Measurements from ENCODE around the gene ZNF579.
"Not testable (repeated sequence)": the region's sequence is repeated elsewhere in the genome, so short reads cannot be mapped to it uniquely, and the experiment has no call there.

Gene ZNF579

GRCh38 chr19:55536951-55537740, 43.5 kb downstream of the ZNF579 start, which contains the start of gene SBK2:
Gene SBK2, minus strand, starts transcription at chr19:55537133. Its CDS starts 839 bp downstream, at chr19:55536294.
- no peak for DNase-seq

GRCh38 chr19:55536366-55536765, 44.3 kb downstream of the ZNF579 start:
- no peak for DNase-seq

- no peak for DNase-seq
Measured at GRCh38 chr19:55535965-55536350, 44.7 kb downstream of the ZNF579 start.

- no peak for DNase-seq
Measured at GRCh38 chr19:55535173-55535964, 45.3 kb downstream of the ZNF579 start.

DNA sequence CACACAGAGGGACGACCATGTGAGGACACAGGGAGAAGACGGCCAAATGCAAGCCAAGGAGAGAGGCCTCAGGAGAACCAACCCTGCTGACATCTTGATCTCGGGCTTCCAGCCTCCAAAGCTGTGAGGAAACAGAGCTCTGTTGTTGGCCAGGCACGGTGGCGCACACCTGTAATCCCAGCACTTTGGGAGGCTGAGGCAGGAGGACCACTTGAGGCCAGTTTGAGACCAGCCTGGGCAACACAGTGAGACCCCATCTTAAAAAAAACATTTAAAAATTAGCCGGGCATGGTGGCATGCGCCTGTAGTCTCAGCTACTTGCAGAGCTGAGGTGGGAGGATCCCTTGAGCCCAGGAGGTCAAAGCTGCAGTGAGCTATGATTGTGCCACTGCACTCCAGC, 46.4 kb downstream of the ZNF579 start:
- not testable (repeated sequence) for DNase-seq

- DNase-seq = no peak
Measured at GRCh38 chr19:55530996-55531395, 49.7 kb downstream of the ZNF579 start.

GRCh38 chr19:55529636-55530234, 50.9 kb downstream of the ZNF579 start:
- DNase-seq = no peak

- DNase-seq = no peak
Measured at GRCh38 chr19:55528030-55528803, 52.4 kb downstream of the ZNF579 start.

DNA sequence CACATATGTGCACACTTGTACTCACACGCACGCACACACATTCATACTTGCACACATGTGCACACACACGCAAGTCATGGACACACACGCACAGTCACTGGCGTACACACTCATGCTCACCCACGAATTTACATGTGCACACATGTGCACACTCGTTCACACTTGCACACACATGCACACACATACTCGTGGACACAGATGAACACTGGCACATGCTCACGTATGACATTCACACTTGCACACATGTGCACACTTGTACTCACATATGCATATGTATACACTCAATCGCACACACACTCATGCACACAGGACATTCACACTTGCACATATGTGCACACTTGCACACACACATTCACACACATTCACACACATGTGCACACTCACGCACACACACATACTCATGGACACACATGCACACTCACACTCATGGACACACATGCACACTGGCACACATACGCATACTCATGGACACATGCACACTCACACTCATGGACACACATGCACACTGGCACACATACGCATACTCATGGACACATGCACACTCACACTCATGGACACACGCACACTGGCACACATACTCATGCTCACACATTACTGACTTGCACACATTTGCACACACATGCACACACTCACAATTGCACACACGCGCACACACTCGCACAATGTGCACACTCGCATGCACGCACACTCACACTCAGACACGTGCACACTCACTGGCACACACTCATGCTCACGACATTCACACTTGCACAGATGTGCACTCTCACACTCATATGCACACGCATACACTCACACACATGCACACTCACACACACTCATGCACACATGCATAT, 53.2 kb downstream of the ZNF579 start:
- no peak for DNase-seq

Measured in cortex of kidney (tissue), 1 donor.